ENCODE measurements around the gene NAXE.
A peak's percentile ranks its signal among the peaks of the same experiment; 100 is the strongest.
"Not testable (repeated sequence)": the region's sequence is repeated elsewhere in the genome, so short reads cannot be mapped to it uniquely, and the experiment has no call there.

NAXE gene

GRCh38 chr1:156625436-156626078, 34.0 kb downstream of the NAXE start:
- DNase-seq = peak; percentile 48 to 66

GRCh38 chr1:156626079-156626438, 34.5 kb downstream of the NAXE start:
- no peak for DNase-seq

GRCh38 chr1:156627313-156627880, 35.8 kb downstream of the NAXE start:
- peak; percentile 45 to 63 for DNase-seq

- DNase-seq = no peak
Observed at GRCh38 chr1:156629823-156630449, 38.4 kb downstream of the NAXE start.

- DNase-seq = not testable (repeated sequence)
Observed at GRCh38 chr1:156631152-156631551, 39.6 kb downstream of the NAXE start.

- DNase-seq = no peak
Observed at GRCh38 chr1:156632355-156632754, 40.8 kb downstream of the NAXE start.

GRCh38 chr1:156638189-156638985, 46.8 kb downstream of the NAXE start:
- no peak for DNase-seq

GRCh38 chr1:156639601-156640101, 48.1 kb downstream of the NAXE start:
- no peak for DNase-seq

GRCh38 chr1:156640842-156641706, 49.5 kb downstream of the NAXE start:
- no peak for DNase-seq

- DNase-seq = no peak
Observed at GRCh38 chr1:156641761-156642264, 50.2 kb downstream of the NAXE start, which contains the start of gene BCAN. TSS of gene BCAN (plus strand) at chr1:156642117. CDS start at chr1:156646055, 3,938 bp downstream.

- DNase-seq = no peak
Observed at GRCh38 chr1:156642265-156643048, 50.9 kb downstream of the NAXE start.

GRCh38 chr1:156643049-156643777, 51.6 kb downstream of the NAXE start:
- no peak for DNase-seq

- no peak for DNase-seq
Observed at GRCh38 chr1:156643778-156644092, 52.2 kb downstream of the NAXE start.
